Sigmoid colon (tissue), 7 donors: ENCODE results near the gene NARS2. TPM values are rescaled to one million over a fixed set of nuclear protein-coding genes. Genes with fewer than 3 reads are reported as not detected.
"Not testable (repeated sequence)": the region's sequence is repeated elsewhere in the genome, so short reads cannot be mapped to it uniquely, and the experiment has no call there.

Experiments
- DNase-seq: peaks from one replicate; pipeline ENCODE4 v3.0.0-alpha.2; 2019
- H3K27ac ChIP-seq, 4 donors: fragments of 200-600 bp; sonication (generic); one replicate each; pipeline ENCODE4 v1.5.1; 2016 to 2019; ENCODE audit warnings: mild to moderate bottlenecking in 1 of 4
- H3K27me3 ChIP-seq, 3 donors: fragments of 200-600 bp; sonication (generic); one replicate each; pipeline ENCODE4 v1.5.1; 2019; ENCODE audit warnings: mild to moderate bottlenecking in 1 of 3
- H3K36me3 ChIP-seq, 4 donors: fragments of 200-600 bp; sonication (generic); one replicate each; pipeline ENCODE4 v1.5.1; 2016 to 2019
- H3K4me1 ChIP-seq, 4 donors: fragments of 200-600 bp; sonication (generic); one replicate each; pipeline ENCODE4 v1.5.1; 2017 to 2019
- H3K4me3 ChIP-seq, 4 donors: fragments of 200-600 bp; sonication (generic); one replicate each; pipeline ENCODE4 v1.5.1; 2017 to 2019; ENCODE audit warnings: mild to moderate bottlenecking in 2 of 4, moderate library complexity in 1 of 4
- H3K9me3 ChIP-seq, 4 donors: fragments of 200-600 bp in 3 of 4; sonication (generic) in 3 of 4; one replicate each; pipeline versions ENCODE4 v1.5.1 to v1.6.1; 2013 to 2019
- CTCF ChIP-seq, 4 experiments: fragments of 450-650 bp in 3 of 4; fragments of 200-600 bp in 1 of 4; IDR thresholded peaks; one replicate each; pipeline ENCODE4 v1.5.1; 2016 to 2019; ENCODE audit warnings: antibody characterized with exemption in 4 of 4, mild to moderate bottlenecking in 3 of 4, moderate library complexity in 2 of 4
- EP300 ChIP-seq, 4 donors: sonication (generic); formaldehyde crosslinking; IDR thresholded peaks; one replicate each; pipeline ENCODE4 v1.6.1; 2017; ENCODE audit warnings: antibody characterized with exemption in 4 of 4
- POLR2A ChIP-seq, 2 donors: fragments of 450-650 bp; IDR thresholded peaks; one replicate each; pipeline ENCODE4 v1.6.1; 2016; ENCODE audit warnings: antibody characterized with exemption in 2 of 2, mild to moderate bottlenecking in 2 of 2, moderate library complexity in 2 of 2
- POLR2AphosphoS5 ChIP-seq, 4 donors: sonication (generic); formaldehyde crosslinking; IDR thresholded peaks; one replicate each; pipeline ENCODE4 v1.6.1; 2017; ENCODE audit warnings: antibody characterized with exemption in 4 of 4
- WGBS, 2 donors: extraction: QIAGEN DNeasy Blood & Tissue Kit; methylation state at CpG; one replicate each; pipeline ENCODE4 v1.1.7; 2013; 5-methylcytosine and 5-hydroxymethylcytosine counted together
- intact Hi-C: fragments of 100-400 bp; cut with DNase I; formaldehyde crosslinking; loops from one replicate; pipeline ENCODE4 v1.15.1; 2023
- polyA plus RNA-seq, 3 donors: library from polyadenylated mRNA; stranded (reverse); fragments of 200-250 nt; gene quantifications; one replicate each; pipeline ENCODE4 v1.2.3, GENCODE V29; 2013
- total RNA-seq, 4 donors: library from RNA; depleted of rRNA; stranded (reverse); fragments of >200 nt; gene quantifications; one replicate each; pipeline ENCODE4 v1.1.0, GENCODE V29; 2016
- donor health status: healthy with polysubstance abuse.
- donor health status: Bipolar disorder and iron deficiency.
- donor health status: healthy.

The NARS2 gene
- total and polyA plus RNA-seq, 7 donors = 7.8 to 22.2 (median 13.6) TPM

GRCh38 chr11:78605296-78605695 lies 30.6 kb upstream of the NARS2 start:
- intact Hi-C loops = no loop called here
- H3K4me3 ChIP-seq = no peak overlapping the region
- 78 to 81% methylated on average over 7 of the region's 7 CpGs for WGBS, 2 donors
- H3K36me3 ChIP-seq = no peaks in the 10 kb centered on the region
- no peaks in the 10 kb centered on the region for H3K4me1 ChIP-seq
- no peaks in the 10 kb centered on the region for H3K27me3 ChIP-seq
- no peak for DNase-seq
- no peaks in the 10 kb centered on the region for H3K9me3 ChIP-seq
- H3K27ac ChIP-seq = no peak overlapping the region
- no peak for TF ChIP-seq POLR2A (IDR thresholded peaks at IDR 0.05)
- TF ChIP-seq EP300 (IDR thresholded peaks at IDR 0.05) = no peak
- TF ChIP-seq CTCF (IDR thresholded peaks at IDR 0.05) = no peak
- no peak for TF ChIP-seq POLR2AphosphoS5 (IDR thresholded peaks at IDR 0.05)

GRCh38 chr11:78603792-78604191 lies 29.1 kb upstream of the NARS2 start:
- Histone ChIP-seq H3K9me3 (no peaks in the 10 kb centered on the region), H3K27me3 (no peaks in the 10 kb centered on the region), H3K27ac (no peak overlapping the region), H3K36me3 (no peaks in the 10 kb centered on the region), H3K4me3 (no peak overlapping the region), H3K4me1 (no peaks in the 10 kb centered on the region)
- intact Hi-C loops = no loop called here
- 55 to 85% methylated on average over 1 of the region's 1 CpG for WGBS, 2 donors
- no peak for TF ChIP-seq EP300 (IDR thresholded peaks at IDR 0.05)
- TF ChIP-seq POLR2A (IDR thresholded peaks at IDR 0.05) = no peak
- TF ChIP-seq CTCF (IDR thresholded peaks at IDR 0.05) = no peak
- TF ChIP-seq POLR2AphosphoS5 (IDR thresholded peaks at IDR 0.05) = no peak
- no peak for DNase-seq

GRCh38 chr11:78602771-78603170 lies 28.1 kb upstream of the NARS2 start:
- H3K9me3 ChIP-seq, H3K4me3 ChIP-seq, H3K4me1 ChIP-seq, H3K27ac ChIP-seq, DNase-seq, H3K36me3 ChIP-seq, H3K27me3 ChIP-seq, intact Hi-C loops: not testable (repeated sequence)
- 91 to 92% methylated on average over 5 of the region's 5 CpGs for WGBS, 2 donors

- H3K36me3 ChIP-seq, H3K27ac ChIP-seq, intact Hi-C loops, H3K4me1 ChIP-seq, H3K27me3 ChIP-seq, H3K9me3 ChIP-seq, H3K4me3 ChIP-seq, DNase-seq: not testable (repeated sequence)
- WGBS, 2 donors = 72 to 84% methylated on average over 5 of the region's 5 CpGs
These were observed 26.4 kb upstream of the NARS2 start for GRCh38 chr11:78601066-78601465.

GRCh38 chr11:78597579-78597978 lies 22.9 kb upstream of the NARS2 start:
- H3K4me3 ChIP-seq, DNase-seq, H3K36me3 ChIP-seq, intact Hi-C loops, H3K27me3 ChIP-seq, H3K9me3 ChIP-seq, H3K4me1 ChIP-seq, H3K27ac ChIP-seq: not testable (repeated sequence)
- 87 to 94% methylated on average over 2 of the region's 2 CpGs for WGBS, 2 donors

- Histone ChIP-seq H3K4me1 (peaks cover 0 to 7% (median 0%) of the 10 kb centered on the region in 4 donors), H3K27me3 (no peaks in the 10 kb centered on the region), H3K27ac (no peak overlapping the region), H3K9me3 (no peaks in the 10 kb centered on the region), H3K4me3 (no peak overlapping the region), H3K36me3 (no peaks in the 10 kb centered on the region)
- DNase-seq = no peak
- intact Hi-C loops = no loop called here
- TF ChIP-seq EP300 (IDR thresholded peaks at IDR 0.05) = no peak
- no peak for TF ChIP-seq POLR2A (IDR thresholded peaks at IDR 0.05)
- no peak for TF ChIP-seq CTCF (IDR thresholded peaks at IDR 0.05)
- no peak for TF ChIP-seq POLR2AphosphoS5 (IDR thresholded peaks at IDR 0.05)
- 65 to 67% methylated on average over 16 of the region's 16 CpGs for WGBS, 2 donors
These were observed 20.9 kb upstream of the NARS2 start for GRCh38 chr11:78595436-78596130.
